ENCODE results near the gene TOGARAM1. TPM values are rescaled to one million over a fixed set of nuclear protein-coding genes. Genes with fewer than 3 reads are reported as not detected.

The TOGARAM1 gene
- total RNA-seq, 2 experiments from 2014 or later: 13.2 to 17.8 TPM

- Histone ChIP-seq H3K4me1 (ENCODE audit: insufficient read depth, low read length) (no peaks in the 10 kb centered on the region), H3K9me3 (ENCODE audit: control insufficient read depth in 1 of 2, insufficient read depth in 1 of 2, low read length in 2 of 2) (no peaks in the 10 kb centered on the region), H3K36me3 (ENCODE audit: insufficient read depth, low read length) (peaks cover 12% of the 10 kb centered on the region), H3K4me3 (ENCODE audit: low read length) (no peak overlapping the region), H3K27me3 (ENCODE audit: control insufficient read depth in 1 of 2, insufficient read depth in 2 of 2, low read length in 2 of 2) (no peaks in the 10 kb centered on the region), H3K27ac (ENCODE audit: low read depth in 1 of 2, low read length in 2 of 2) (no peak overlapping the region)
- intact Hi-C loops (cut with DNase I, micrococcal nuclease): no loop called here
- ChIA-PET POLR2A (no interaction called here), CTCF (no interaction called here)
- H3K9me3 Mint-ChIP-seq: no peaks in the 10 kb centered on the region
- ATAC-seq (ENCODE audit: poor library complexity): no peak
- H3K4me1 Mint-ChIP-seq (ENCODE audit: low read depth): no peaks in the 10 kb centered on the region
- no peak overlapping the region for H3K4me3 Mint-ChIP-seq
- DNase-seq: no peak
- no peaks in the 10 kb centered on the region for H3K27me3 Mint-ChIP-seq
- H3K27ac Mint-ChIP-seq: no peak overlapping the region
- TF ChIP-seq CTCF (IDR thresholded peaks at IDR 0.05): no peak
- H3K36me3 Mint-ChIP-seq (ENCODE audit: low read depth): peaks cover 39% of the 10 kb centered on the region
Observed at GRCh38 chr14:44995770-44996294, 33.8 kb downstream of the TOGARAM1 start.

- intact Hi-C loops (cut with DNase I, micrococcal nuclease): no loop called here
- Histone ChIP-seq H3K27me3 (ENCODE audit: control insufficient read depth in 1 of 2, insufficient read depth in 2 of 2, low read length in 2 of 2) (no peaks in the 10 kb centered on the region), H3K27ac (ENCODE audit: low read depth in 1 of 2, low read length in 2 of 2) (no peak overlapping the region), H3K9me3 (ENCODE audit: control insufficient read depth in 1 of 2, insufficient read depth in 1 of 2, low read length in 2 of 2) (no peaks in the 10 kb centered on the region), H3K36me3 (ENCODE audit: insufficient read depth, low read length) (peaks cover 10% of the 10 kb centered on the region), H3K4me1 (ENCODE audit: insufficient read depth, low read length) (no peaks in the 10 kb centered on the region), H3K4me3 (ENCODE audit: low read length) (no peak overlapping the region)
- CTCF ChIA-PET: no interaction called here
- DNase-seq (no peak), ATAC-seq (ENCODE audit: poor library complexity) (no peak)
- TF ChIP-seq CTCF (IDR thresholded peaks at IDR 0.05): no peak
- no peak overlapping the region for H3K27ac Mint-ChIP-seq
- no peaks in the 10 kb centered on the region for H3K4me1 Mint-ChIP-seq (ENCODE audit: low read depth)
- peaks cover 25% of the 10 kb centered on the region for H3K36me3 Mint-ChIP-seq (ENCODE audit: low read depth)
- H3K27me3 Mint-ChIP-seq: no peaks in the 10 kb centered on the region
- H3K9me3 Mint-ChIP-seq: no peaks in the 10 kb centered on the region
- no peak overlapping the region for H3K4me3 Mint-ChIP-seq
- POLR2A ChIA-PET: interaction anchor here (0.8 kb wide), 1 partner anchor 42 kb away, joined by 3 read pairs; the partner anchor contains the start of gene TOGARAM1
Observed at GRCh38 chr14:45003924-45004323, 41.9 kb downstream of the TOGARAM1 start.

- CTCF ChIA-PET: interaction anchor here (1.0 to 1.5 kb wide), 2 partner anchors 9 to 13 kb away, joined by 3 read pairs; no protein-coding TSS in a partner anchor
- Mint-ChIP-seq H3K36me3 (ENCODE audit: low read depth) (peaks cover 25% of the 10 kb centered on the region), H3K4me1 (ENCODE audit: low read depth) (no peaks in the 10 kb centered on the region), H3K4me3 (no peak overlapping the region), H3K27ac (no peak overlapping the region), H3K27me3 (no peaks in the 10 kb centered on the region), H3K9me3 (no peaks in the 10 kb centered on the region)
- no peaks in the 10 kb centered on the region for H3K27me3 ChIP-seq (ENCODE audit: control insufficient read depth in 1 of 2, insufficient read depth in 2 of 2, low read length in 2 of 2)
- POLR2A ChIA-PET: interaction anchor here (0.6 kb wide), 1 partner anchor 96 kb away, joined by 3 read pairs; no protein-coding TSS in a partner anchor
- H3K9me3 ChIP-seq (ENCODE audit: control insufficient read depth in 1 of 2, insufficient read depth in 1 of 2, low read length in 2 of 2): no peaks in the 10 kb centered on the region
- TF ChIP-seq CTCF (IDR thresholded peaks at IDR 0.05): no peak
- intact Hi-C loops (cut with DNase I, micrococcal nuclease): no loop called here
- peaks cover 10% of the 10 kb centered on the region for H3K36me3 ChIP-seq (ENCODE audit: insufficient read depth, low read length)
- no peak overlapping the region for H3K4me3 ChIP-seq (ENCODE audit: low read length)
- no peak overlapping the region for H3K27ac ChIP-seq (ENCODE audit: low read depth in 1 of 2, low read length in 2 of 2)
- DNase-seq: no peak
- no peak for ATAC-seq (ENCODE audit: poor library complexity)
- no peaks in the 10 kb centered on the region for H3K4me1 ChIP-seq (ENCODE audit: insufficient read depth, low read length)
Observed at GRCh38 chr14:45015133-45015532, 53.1 kb downstream of the TOGARAM1 start.
